Trophoblast cell (in vitro differentiated cells and primary cell): ENCODE results near the gene ACOD1.

ENCODE experiments used
- DNase-seq, 2 donors: peaks; one replicate each; pipeline ENCODE4 v3.0.0-alpha.2; 2016
- H2AFZ ChIP-seq: 2 replicates; pipeline ENCODE4 v1.6.1; 2013; ENCODE audit warnings: low read length, moderate library complexity, mild to moderate bottlenecking; ENCODE audit not compliant: insufficient read depth, poor library complexity
- H2AK5ac ChIP-seq: 2 replicates; pipeline ENCODE4 v1.6.1; 2013; ENCODE audit warnings: mild to moderate bottlenecking, low read length
- H2BK120ac ChIP-seq: 2 replicates; pipeline ENCODE4 v1.6.1; 2013; ENCODE audit warnings: low read length, mild to moderate bottlenecking, moderate library complexity; ENCODE audit not compliant: insufficient read depth, poor library complexity
- H2BK12ac ChIP-seq: 2 replicates; pipeline ENCODE4 v1.6.1; 2013; ENCODE audit warnings: mild to moderate bottlenecking, low read length, moderate library complexity
- H2BK5ac ChIP-seq: 2 replicates; pipeline ENCODE4 v1.6.1; 2013; ENCODE audit warnings: low read length, low read depth, moderate library complexity, mild to moderate bottlenecking; ENCODE audit not compliant: poor library complexity
- H3K14ac ChIP-seq: 2 replicates; pipeline ENCODE4 v1.6.1; 2013; ENCODE audit warnings: mild to moderate bottlenecking, low read length
- H3K18ac ChIP-seq: 2 replicates; pipeline ENCODE4 v1.6.1; 2013; ENCODE audit warnings: mild to moderate bottlenecking, low read length
- H3K23ac ChIP-seq: 2 replicates; pipeline ENCODE4 v1.6.1; 2013; ENCODE audit warnings: low read length
- H3K27ac ChIP-seq: 2 replicates; pipeline ENCODE4 v1.5.1; 2013; ENCODE audit warnings: low read depth, mild to moderate bottlenecking, inconsistent platforms, low read length, moderate library complexity
- H3K27me3 ChIP-seq: 2 replicates; pipeline ENCODE4 v1.6.1; 2013; ENCODE audit warnings: inconsistent platforms, mild to moderate bottlenecking, low read length, moderate library complexity; ENCODE audit not compliant: insufficient read depth
- H3K36me3 ChIP-seq, 2 experiments: 1 replicate in 1 of 2; 2 replicates in 1 of 2; pipeline ENCODE4 v1.6.1; 2013; ENCODE audit warnings: low read length in 2 of 2, mild to moderate bottlenecking in 2 of 2, moderate library complexity in 1 of 2; ENCODE audit not compliant: insufficient read depth in 2 of 2, control insufficient read depth in 1 of 2
- H3K4ac ChIP-seq: 2 replicates; pipeline ENCODE4 v1.6.1; 2013; ENCODE audit warnings: low read depth, mild to moderate bottlenecking, low read length, moderate library complexity
- H3K4me1 ChIP-seq, 2 experiments: 1 replicate in 1 of 2; 2 replicates in 1 of 2; pipeline ENCODE4 v1.6.1; 2013; ENCODE audit warnings: low read length in 2 of 2, mild to moderate bottlenecking in 2 of 2, moderate library complexity in 1 of 2; ENCODE audit not compliant: insufficient read depth in 2 of 2, control insufficient read depth in 1 of 2
- H3K4me2 ChIP-seq: 2 replicates; pipeline ENCODE4 v1.6.1; 2013; ENCODE audit warnings: inconsistent platforms, mild to moderate bottlenecking, low read length, moderate library complexity
- H3K4me3 ChIP-seq: 2 replicates; pipeline ENCODE4 v1.5.1; 2013; ENCODE audit warnings: mild to moderate bottlenecking, low read depth, low read length, inconsistent platforms
- H3K79me1 ChIP-seq: one replicate; pipeline ENCODE4 v1.6.1; 2013; ENCODE audit warnings: low read length
- H3K79me2 ChIP-seq: 2 replicates; pipeline ENCODE4 v1.6.1; 2013; ENCODE audit warnings: low read length, mild to moderate bottlenecking; ENCODE audit not compliant: control insufficient read depth, insufficient read depth, poor library complexity
- H3K9ac ChIP-seq: 2 replicates; pipeline ENCODE4 v1.6.1; 2013; ENCODE audit warnings: mild to moderate bottlenecking, low read length
- H3K9me3 ChIP-seq: 2 replicates; pipeline ENCODE4 v1.6.1; 2013; ENCODE audit warnings: low read depth, mild to moderate bottlenecking, control low read depth, inconsistent platforms, low read length; ENCODE audit not compliant: insufficient read depth
- H4K12ac ChIP-seq: 2 replicates; pipeline ENCODE4 v1.6.1; 2013; ENCODE audit warnings: low read depth, mild to moderate bottlenecking, low read length, moderate library complexity
- H4K8ac ChIP-seq: 2 replicates; pipeline ENCODE4 v1.6.1; 2013; ENCODE audit warnings: low read depth, mild to moderate bottlenecking, low read length, moderate library complexity
- H4K91ac ChIP-seq: one replicate; pipeline ENCODE4 v1.6.1; 2013; ENCODE audit warnings: low read depth, mild to moderate bottlenecking, low read length, moderate library complexity
- WGBS: extraction: QIAGEN DNeasy Blood & Tissue Kit; methylation state at CpG from one replicate; pipeline ENCODE4 v1.1.7; 2013; ENCODE audit warnings: missing lambda C conversion rate; ENCODE audit not compliant: insufficient read length, insufficient coverage; ENCODE audit errors: extremely low coverage; 5-methylcytosine and 5-hydroxymethylcytosine counted together

ACOD1 gene

GRCh38 chr13:76974618-76974975 lies 26.3 kb downstream of the ACOD1 start:
- no peak overlapping the region for H2AK5ac ChIP-seq
- peak overlapping the region; percentile 43 for H4K91ac ChIP-seq
- peaks cover 0 to 2% of the 10 kb centered on the region in 2 experiments for H3K36me3 ChIP-seq
- H3K9me3 ChIP-seq = no peaks in the 10 kb centered on the region
- peak overlapping the region; percentile 75 for H2BK5ac ChIP-seq
- no peak overlapping the region for H3K4ac ChIP-seq
- no peak overlapping the region for H3K14ac ChIP-seq
- H3K18ac ChIP-seq = peak overlapping the region; percentile 61
- DNase-seq = peak; percentile 54 to 76
- no peak overlapping the region for H4K12ac ChIP-seq
- no peak overlapping the region for H3K4me2 ChIP-seq
- no peak overlapping the region for H2AFZ ChIP-seq
- no peak overlapping the region for H3K23ac ChIP-seq
- H3K27ac ChIP-seq = peak overlapping the region; percentile 80
- H4K8ac ChIP-seq = no peak overlapping the region
- peaks cover 9% of the 10 kb centered on the region for H3K79me1 ChIP-seq
- H3K27me3 ChIP-seq = no peaks in the 10 kb centered on the region
- H3K79me2 ChIP-seq = peaks cover 2% of the 10 kb centered on the region
- WGBS = no CpG with 5 or more reads among the region's 3 CpGs
- no peak overlapping the region for H3K4me3 ChIP-seq
- H3K4me1 ChIP-seq = peaks cover 3 to 17% of the 10 kb centered on the region in 2 experiments
- peak overlapping the region; percentile 73 for H2BK120ac ChIP-seq
- H3K9ac ChIP-seq = no peak overlapping the region
- peak overlapping the region; percentile 54 for H2BK12ac ChIP-seq

- Histone ChIP-seq H3K4me3 (no peak overlapping the region), H2BK12ac (no peak overlapping the region)
- WGBS = no CpG with 5 or more reads among the region's 6 CpGs
Observed at GRCh38 chr13:76975863-76976262, 27.6 kb downstream of the ACOD1 start.

GRCh38 chr13:76976490-76976889 lies 28.2 kb downstream of the ACOD1 start:
- H3K4ac ChIP-seq = no peak overlapping the region
- no peak overlapping the region for H3K9ac ChIP-seq
- H4K12ac ChIP-seq = no peak overlapping the region
- peaks cover 3 to 16% of the 10 kb centered on the region in 2 experiments for H3K4me1 ChIP-seq
- no peaks in the 10 kb centered on the region for H3K9me3 ChIP-seq
- peaks cover 9% of the 10 kb centered on the region for H3K79me1 ChIP-seq
- H2AK5ac ChIP-seq = no peak overlapping the region
- H4K91ac ChIP-seq = no peak overlapping the region
- no peak overlapping the region for H2BK5ac ChIP-seq
- no peak overlapping the region for H2BK120ac ChIP-seq
- H3K36me3 ChIP-seq = peaks cover 0 to 2% of the 10 kb centered on the region in 2 experiments
- H2AFZ ChIP-seq = no peak overlapping the region
- no peak overlapping the region for H3K27ac ChIP-seq
- no peak overlapping the region for H2BK12ac ChIP-seq
- no peak overlapping the region for H3K4me3 ChIP-seq
- H3K27me3 ChIP-seq = no peaks in the 10 kb centered on the region
- peak; percentile 50 to 69 for DNase-seq
- H3K79me2 ChIP-seq = peaks cover 2% of the 10 kb centered on the region
- no peak overlapping the region for H4K8ac ChIP-seq
- H3K4me2 ChIP-seq = no peak overlapping the region
- no peak overlapping the region for H3K18ac ChIP-seq
- no peak overlapping the region for H3K14ac ChIP-seq
- WGBS = no CpG with 5 or more reads among the region's 8 CpGs
- no peak overlapping the region for H3K23ac ChIP-seq

More at GRCh38 chr13:76975863-76976262, 27.6 kb downstream of the ACOD1 start:
- H3K4me2 ChIP-seq = no peak overlapping the region
- no peak overlapping the region for H3K14ac ChIP-seq
- H3K79me2 ChIP-seq = peaks cover 2% of the 10 kb centered on the region
- peaks cover 3 to 16% of the 10 kb centered on the region in 2 experiments for H3K4me1 ChIP-seq
- H3K23ac ChIP-seq = no peak overlapping the region
- no peak overlapping the region for H3K4ac ChIP-seq
- peaks cover 0 to 2% of the 10 kb centered on the region in 2 experiments for H3K36me3 ChIP-seq
- H2BK5ac ChIP-seq = no peak overlapping the region
- no peak overlapping the region for H2BK120ac ChIP-seq
- H2AFZ ChIP-seq = no peak overlapping the region
- DNase-seq = peak in 1 of 2 donors; percentile 28
- peaks cover 9% of the 10 kb centered on the region for H3K79me1 ChIP-seq
- no peak overlapping the region for H4K12ac ChIP-seq
- no peak overlapping the region for H2AK5ac ChIP-seq
- H3K18ac ChIP-seq = no peak overlapping the region
- no peak overlapping the region for H3K9ac ChIP-seq
- no peak overlapping the region for H4K8ac ChIP-seq
- H4K91ac ChIP-seq = no peak overlapping the region
- no peak overlapping the region for H3K27ac ChIP-seq
- no peaks in the 10 kb centered on the region for H3K27me3 ChIP-seq
- no peaks in the 10 kb centered on the region for H3K9me3 ChIP-seq

GRCh38 chr13:76976929-76977328 lies 28.6 kb downstream of the ACOD1 start:
- Histone ChIP-seq H4K8ac (no peak overlapping the region), H4K12ac (no peak overlapping the region), H3K4me1 (peaks cover 3 to 16% of the 10 kb centered on the region in 2 experiments), H3K79me1 (peaks cover 9% of the 10 kb centered on the region), H3K36me3 (peaks cover 0 to 2% of the 10 kb centered on the region in 2 experiments), H4K91ac (peak overlapping the region; percentile 44), H2AFZ (no peak overlapping the region), H2BK120ac (no peak overlapping the region), H3K9ac (no peak overlapping the region), H3K4me2 (no peak overlapping the region), H3K79me2 (peaks cover 2% of the 10 kb centered on the region), H3K27me3 (no peaks in the 10 kb centered on the region), H2AK5ac (no peak overlapping the region), H3K9me3 (no peaks in the 10 kb centered on the region), H3K23ac (no peak overlapping the region), H2BK5ac (no peak overlapping the region), H3K4me3 (no peak overlapping the region), H3K18ac (no peak overlapping the region), H2BK12ac (peak overlapping the region; percentile 35), H3K14ac (peak overlapping the region; percentile 22), H3K4ac (no peak overlapping the region), H3K27ac (no peak overlapping the region)
- no CpG with 5 or more reads among the region's 5 CpGs for WGBS
- no peak for DNase-seq
